Measurements from ENCODE around the gene PLK2. TPM values are rescaled to one million over a fixed set of nuclear protein-coding genes. Genes with fewer than 3 reads are reported as not detected.

PLK2 gene
- total RNA-seq, 4 donors from 2014 or later, result 34.9 to 59.3 (median 40.8) TPM

DNA sequence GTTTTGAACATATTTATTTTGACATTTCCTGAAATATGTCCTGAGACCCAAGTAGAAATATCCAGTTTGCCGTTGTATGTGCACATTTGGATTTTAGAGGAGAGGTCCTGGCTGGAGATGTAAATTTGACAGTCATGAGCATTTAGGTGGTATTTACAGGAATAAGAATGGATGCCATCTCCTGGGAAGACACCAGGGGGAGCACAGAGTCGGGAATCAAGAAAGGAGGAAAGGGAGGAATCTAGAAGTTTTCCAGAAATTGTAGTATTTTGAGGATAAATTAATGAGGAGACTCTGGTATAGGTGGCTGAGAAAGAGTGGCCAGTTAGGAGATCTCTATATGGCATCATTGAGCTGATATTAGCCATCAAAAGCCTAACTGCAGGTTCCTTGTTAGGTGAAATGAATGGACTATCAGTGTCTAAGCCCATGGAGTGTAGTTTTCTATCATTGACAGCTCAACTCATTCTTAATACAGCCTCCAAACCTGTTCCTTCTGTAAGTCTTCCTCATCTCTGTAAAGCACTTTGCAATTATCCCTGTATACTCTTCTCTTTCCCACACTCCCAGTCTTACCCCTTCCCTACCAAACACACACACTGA is 38.6 kb upstream of the PLK2 start:
- DNase-seq, result peak; percentile 14 to 24
- H3K27me3 ChIP-seq, result no peaks in the 10 kb centered on the region
- no peak overlapping the region for H3K4me3 ChIP-seq (replicated peaks in 1 of 3)
- intact Hi-C loops (cut with DNase I), result loop anchor here (10.0 kb wide), 1 partner anchor 346 kb away; no protein-coding TSS in a partner anchor
- 12 to 14% methylated on average over 2 of the region's 2 CpGs for WGBS, 2 donors
- no peaks in the 10 kb centered on the region for H3K36me3 ChIP-seq
- TF ChIP-seq, protein P1, sequence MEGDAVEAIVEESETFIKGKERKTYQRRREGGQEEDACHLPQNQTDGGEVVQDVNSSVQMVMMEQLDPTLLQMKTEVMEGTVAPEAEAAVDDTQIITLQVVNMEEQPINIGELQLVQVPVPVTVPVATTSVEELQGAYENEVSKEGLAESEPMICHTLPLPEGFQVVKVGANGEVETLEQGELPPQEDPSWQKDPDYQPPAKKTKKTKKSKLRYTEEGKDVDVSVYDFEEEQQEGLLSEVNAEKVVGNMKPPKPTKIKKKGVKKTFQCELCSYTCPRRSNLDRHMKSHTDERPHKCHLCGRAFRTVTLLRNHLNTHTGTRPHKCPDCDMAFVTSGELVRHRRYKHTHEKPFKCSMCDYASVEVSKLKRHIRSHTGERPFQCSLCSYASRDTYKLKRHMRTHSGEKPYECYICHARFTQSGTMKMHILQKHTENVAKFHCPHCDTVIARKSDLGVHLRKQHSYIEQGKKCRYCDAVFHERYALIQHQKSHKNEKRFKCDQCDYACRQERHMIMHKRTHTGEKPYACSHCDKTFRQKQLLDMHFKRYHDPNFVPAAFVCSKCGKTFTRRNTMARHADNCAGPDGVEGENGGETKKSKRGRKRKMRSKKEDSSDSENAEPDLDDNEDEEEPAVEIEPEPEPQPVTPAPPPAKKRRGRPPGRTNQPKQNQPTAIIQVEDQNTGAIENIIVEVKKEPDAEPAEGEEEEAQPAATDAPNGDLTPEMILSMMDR (IDR thresholded peaks at IDR 0.05), result peak; percentile 26 to 63 (median 38)
- TF ChIP-seq POLR2A (IDR thresholded peaks at IDR 0.05), result no peak
- H3K4me1 ChIP-seq, result peaks cover 0 to 3% of the 10 kb centered on the region in 2 donors
- H3K9me3 ChIP-seq, result no peaks in the 10 kb centered on the region
- H3K27ac ChIP-seq, result no peak overlapping the region

DNA sequence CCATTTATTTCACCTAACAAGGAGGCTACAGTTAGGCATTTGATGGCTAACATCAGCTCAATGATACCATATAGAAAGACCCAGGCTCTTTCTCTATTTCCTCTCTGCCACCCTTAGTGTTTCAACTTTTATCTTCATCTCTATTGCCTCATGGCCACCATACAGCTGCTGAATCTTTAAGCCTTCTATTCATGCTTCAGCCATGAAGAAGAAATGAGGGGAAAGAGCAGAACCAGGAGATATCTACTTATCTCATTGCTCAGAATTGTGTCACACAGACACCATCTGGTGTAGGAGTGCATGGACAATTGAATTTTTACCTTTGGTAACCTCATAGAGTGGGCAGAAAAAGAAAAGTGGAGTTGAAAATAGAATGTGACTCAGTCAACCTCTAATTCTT is 38.0 kb upstream of the PLK2 start:
- H3K27ac ChIP-seq, result no peak overlapping the region
- H3K4me1 ChIP-seq, result peaks cover 0 to 3% of the 10 kb centered on the region in 2 donors
- H3K36me3 ChIP-seq, result no peaks in the 10 kb centered on the region
- no peak for DNase-seq
- no peaks in the 10 kb centered on the region for H3K9me3 ChIP-seq
- TF ChIP-seq, protein P1 (IDR thresholded peaks at IDR 0.05), result no peak
- no peak for TF ChIP-seq POLR2A (IDR thresholded peaks at IDR 0.05)
- no peak overlapping the region for H3K4me3 ChIP-seq (replicated peaks in 1 of 3)
- H3K27me3 ChIP-seq, result no peaks in the 10 kb centered on the region
- intact Hi-C loops (cut with DNase I), result loop anchor here (10.0 kb wide), 1 partner anchor 347 kb away; no protein-coding TSS in a partner anchor

DNA sequence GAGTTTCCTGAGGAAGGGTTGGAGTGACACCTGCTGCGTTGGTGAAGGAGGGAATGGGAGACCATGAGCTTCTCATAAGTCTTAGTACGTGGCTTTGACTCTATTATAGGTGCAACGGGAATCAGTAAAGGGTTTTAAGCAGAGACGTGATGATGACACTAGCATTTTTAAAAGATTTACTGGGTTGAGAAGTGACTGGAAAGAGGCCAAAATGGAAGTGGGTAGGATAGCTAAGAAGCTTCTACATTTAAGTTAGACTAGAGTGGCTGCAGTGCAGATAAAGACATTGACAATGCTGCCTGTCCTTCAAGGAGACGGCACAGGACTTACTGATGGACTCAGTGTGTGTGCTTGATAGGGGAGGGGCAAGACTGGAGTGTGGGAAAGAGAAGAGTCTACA is 37.5 kb upstream of the PLK2 start:
- H3K9me3 ChIP-seq, result no peaks in the 10 kb centered on the region
- peaks cover 0 to 3% of the 10 kb centered on the region in 2 donors for H3K4me1 ChIP-seq
- no peaks in the 10 kb centered on the region for H3K36me3 ChIP-seq
- H3K27me3 ChIP-seq, result no peaks in the 10 kb centered on the region
- no peak overlapping the region for H3K27ac ChIP-seq
- intact Hi-C loops (cut with DNase I), result loop anchor here (10.0 kb wide), 1 partner anchor 347 kb away; no protein-coding TSS in a partner anchor
- no peak for TF ChIP-seq POLR2A (IDR thresholded peaks at IDR 0.05)
- TF ChIP-seq, protein P1 (IDR thresholded peaks at IDR 0.05), result no peak
- no peak overlapping the region for H3K4me3 ChIP-seq (replicated peaks in 1 of 3)
- 73 to 83% methylated on average over 5 of the region's 5 CpGs for WGBS, 2 donors
- DNase-seq, result no peak

DNA sequence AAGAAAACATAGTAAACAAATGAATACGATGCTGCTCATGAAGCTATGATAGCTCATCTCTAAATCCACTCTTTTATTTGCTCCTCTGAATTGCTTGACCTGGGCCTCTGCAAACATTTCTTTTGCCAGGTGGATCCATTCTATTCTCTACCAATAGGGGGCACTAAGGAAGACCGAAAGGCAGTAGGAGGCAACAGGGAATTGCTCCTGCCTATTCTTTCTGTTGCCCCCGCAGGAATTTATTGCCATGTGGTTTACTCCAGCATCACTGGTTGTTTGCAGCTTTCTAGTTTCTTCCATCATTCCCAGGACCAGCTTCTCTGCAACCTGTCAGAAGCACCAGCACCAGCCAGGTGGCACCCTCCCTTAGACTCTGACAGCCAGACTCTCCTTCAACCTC is 36.6 kb upstream of the PLK2 start:
- intact Hi-C loops (cut with DNase I), result loop anchor here (10.0 kb wide), 1 partner anchor 348 kb away; no protein-coding TSS in a partner anchor
- Histone ChIP-seq H3K27ac (no peak overlapping the region), H3K4me3 (replicated peaks in 1 of 3) (no peak overlapping the region), H3K9me3 (no peaks in the 10 kb centered on the region), H3K4me1 (peaks cover 0 to 3% of the 10 kb centered on the region in 2 donors), H3K36me3 (no peaks in the 10 kb centered on the region), H3K27me3 (no peaks in the 10 kb centered on the region)
- no peak for DNase-seq
- WGBS, 2 donors, result 72 to 73% methylated on average over 3 of the region's 3 CpGs
- no peak for TF ChIP-seq POLR2A (IDR thresholded peaks at IDR 0.05)
- TF ChIP-seq, protein P1 (IDR thresholded peaks at IDR 0.05), result no peak

DNA sequence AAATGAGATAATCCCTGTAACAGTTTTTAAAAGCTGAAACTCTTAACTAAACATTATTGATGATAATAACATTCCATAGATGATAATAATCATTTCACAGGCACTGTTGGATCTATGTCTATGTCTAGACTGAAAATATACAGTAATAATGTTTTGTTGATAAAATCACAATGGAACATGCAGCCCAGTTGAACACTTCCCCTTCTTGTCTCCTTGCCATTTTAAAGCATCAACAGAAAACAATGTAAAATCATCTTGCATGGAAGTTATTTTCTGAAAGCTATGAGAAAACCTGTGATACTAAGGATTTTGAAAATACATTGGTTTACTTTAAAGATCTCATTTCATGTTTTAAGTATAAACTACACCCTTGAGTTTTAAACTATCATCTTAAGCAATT is 33.3 kb upstream of the PLK2 start:
- H3K4me1 ChIP-seq, result no peaks in the 10 kb centered on the region
- H3K27ac ChIP-seq, result no peak overlapping the region
- no peak for DNase-seq
- no peaks in the 10 kb centered on the region for H3K9me3 ChIP-seq
- H3K27me3 ChIP-seq, result no peaks in the 10 kb centered on the region
- no peak overlapping the region for H3K4me3 ChIP-seq (replicated peaks in 1 of 3)
- H3K36me3 ChIP-seq, result no peaks in the 10 kb centered on the region
- no peak for TF ChIP-seq POLR2A (IDR thresholded peaks at IDR 0.05)
- TF ChIP-seq, protein P1 (IDR thresholded peaks at IDR 0.05), result no peak
- intact Hi-C loops (cut with DNase I), result loop anchor here (10.0 kb wide), 1 partner anchor 352 kb away; no protein-coding TSS in a partner anchor
